GM12801 (cell line): ENCODE measurements around the gene CTAG2.

Experiments used
- CTCF ChIP-seq: IDR thresholded peaks from one replicate; pipeline ENCODE4 v1.5.1; 2011; ENCODE audit warnings: control low read depth; ENCODE audit not compliant: insufficient read length; ENCODE audit errors: extremely low read depth

CTAG2 gene

GRCh38 chrX:154607370-154607769, 46.0 kb downstream of the CTAG2 start:
- TF ChIP-seq CTCF, result no peak

- TF ChIP-seq CTCF, result no peak
Measured at GRCh38 chrX:154605566-154605965, 47.8 kb downstream of the CTAG2 start.

- no peak for TF ChIP-seq CTCF
Measured at GRCh38 chrX:154603438-154604430, 49.6 kb downstream of the CTAG2 start.

- no peak for TF ChIP-seq CTCF
Measured at GRCh38 chrX:154602766-154603437, 50.5 kb downstream of the CTAG2 start.

- no peak for TF ChIP-seq CTCF
Measured at GRCh38 chrX:154602226-154602625, 51.2 kb downstream of the CTAG2 start.
